GM18861 (cell line): ENCODE data around the gene CACYBP.
A peak's percentile ranks its signal among the peaks of the same experiment; 100 is the strongest.

Experiments
- ATAC-seq: cut with Tn5 transposase; IDR thresholded peaks from one replicate; pipeline ENCODE4 v1.9.1; 2021; ENCODE audit not compliant: unreplicated experiment

The CACYBP gene, protein sequence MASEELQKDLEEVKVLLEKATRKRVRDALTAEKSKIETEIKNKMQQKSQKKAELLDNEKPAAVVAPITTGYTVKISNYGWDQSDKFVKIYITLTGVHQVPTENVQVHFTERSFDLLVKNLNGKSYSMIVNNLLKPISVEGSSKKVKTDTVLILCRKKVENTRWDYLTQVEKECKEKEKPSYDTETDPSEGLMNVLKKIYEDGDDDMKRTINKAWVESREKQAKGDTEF

DNA sequence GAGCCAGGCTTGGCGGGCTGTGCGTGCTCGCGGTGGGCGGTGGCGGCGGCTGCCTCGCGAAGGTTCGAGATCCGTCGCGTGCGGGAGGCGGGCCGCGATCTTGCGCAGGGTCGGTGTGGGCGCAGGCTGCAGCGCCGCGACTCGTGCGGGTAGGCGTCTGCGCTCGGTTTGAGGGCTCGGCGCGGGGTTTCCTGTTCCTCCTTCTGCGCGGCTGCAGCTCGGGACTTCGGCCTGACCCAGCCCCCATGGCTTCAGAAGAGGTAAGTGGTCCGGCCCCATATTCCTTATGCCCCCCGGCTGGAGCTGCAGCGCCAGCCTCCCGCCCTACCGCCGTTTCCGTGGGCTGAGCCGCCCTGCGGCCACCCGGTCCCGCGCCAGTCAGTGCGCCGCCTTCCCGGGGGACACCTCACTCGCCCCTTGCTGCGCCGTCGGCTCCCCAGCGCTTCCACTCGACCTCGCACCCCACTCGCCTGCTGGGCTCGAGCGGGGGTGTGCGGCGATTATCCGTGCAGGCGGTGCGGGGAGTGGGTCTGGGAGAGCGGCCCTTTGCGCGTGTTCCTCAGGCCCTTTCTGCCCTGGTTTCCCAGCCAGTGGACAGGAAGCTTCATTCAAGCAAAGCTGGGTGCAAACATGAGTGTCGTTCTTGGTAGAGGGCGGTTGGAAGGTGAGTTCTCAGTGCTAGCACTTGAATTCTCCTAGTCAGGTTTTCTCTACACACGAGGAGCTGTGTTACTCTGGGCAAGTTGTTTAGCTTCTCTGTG, at the start of gene CACYBP:
Gene CACYBP (plus strand): TSS at position 12 of the 761 bp plus-strand sequence. CDS start 234 bp downstream, at position 246.
- ATAC-seq, result peak; percentile 6

GRCh38 chr1:174953285-174954072, 46.3 kb upstream of the CACYBP start:
- ATAC-seq, result peak; percentile 40

DNA sequence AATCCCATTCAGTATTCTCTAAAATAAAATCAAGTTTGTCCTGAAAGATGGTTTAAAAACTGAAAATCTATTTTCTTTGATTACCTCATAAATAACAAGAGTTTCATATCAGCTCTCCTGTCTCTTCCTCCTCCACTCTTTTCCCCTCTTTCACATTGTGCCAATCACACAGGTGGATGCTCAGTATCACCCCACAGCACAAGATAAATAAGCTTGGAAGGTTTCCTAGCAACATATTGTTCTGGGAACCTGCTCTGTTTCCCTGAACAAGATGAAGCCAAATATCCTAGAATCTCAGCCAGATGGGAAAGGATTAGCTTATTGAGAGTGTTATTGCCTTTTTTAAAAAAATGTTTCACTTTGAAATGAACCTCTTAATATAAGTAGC, 45.7 kb upstream of the CACYBP start:
- peak; percentile 11 for ATAC-seq

GRCh38 chr1:174954671-174955669, 44.8 kb upstream of the CACYBP start:
- no peak for ATAC-seq

DNA sequence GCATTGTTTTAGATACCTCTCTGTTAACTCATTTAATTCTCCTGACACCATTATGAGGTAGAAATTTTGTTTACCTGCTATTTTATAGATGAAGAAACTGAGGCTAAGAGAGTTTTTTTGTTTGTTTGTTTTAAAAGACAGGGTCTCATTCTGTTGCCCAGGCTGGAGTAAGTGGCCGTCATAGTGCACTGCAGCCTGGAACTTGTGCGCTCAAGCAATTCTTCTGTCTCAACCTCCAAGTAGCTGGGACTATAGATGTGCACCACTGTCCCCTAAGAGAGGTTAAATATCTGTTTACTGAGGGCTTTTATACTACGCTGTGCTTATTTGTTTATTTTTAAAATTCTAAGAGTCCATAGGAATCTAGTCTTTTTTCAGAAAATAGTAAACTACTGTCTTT, 43.7 kb upstream of the CACYBP start:
- ATAC-seq, result no peak

DNA sequence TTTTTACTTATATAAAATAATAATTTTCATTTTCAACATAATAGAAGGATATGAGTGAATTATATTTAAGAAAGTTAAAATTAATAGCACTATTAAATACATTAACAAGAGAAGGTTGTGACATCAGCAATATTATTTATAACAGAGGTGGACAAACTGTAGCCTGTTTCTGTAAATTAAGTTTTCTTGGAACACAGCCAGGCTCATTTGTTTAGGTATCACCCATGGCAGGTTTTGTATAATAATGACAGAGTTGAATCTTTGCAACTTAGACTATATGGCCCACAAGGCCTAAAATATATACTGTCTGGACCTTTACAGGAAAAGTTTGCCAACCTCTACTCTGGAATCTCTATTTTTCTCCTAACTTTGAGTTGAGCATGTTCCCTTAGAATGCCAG, 42.8 kb upstream of the CACYBP start:
- no peak for ATAC-seq

- no peak for ATAC-seq
Measured at GRCh38 chr1:174957829-174958228, 41.9 kb upstream of the CACYBP start.

DNA sequence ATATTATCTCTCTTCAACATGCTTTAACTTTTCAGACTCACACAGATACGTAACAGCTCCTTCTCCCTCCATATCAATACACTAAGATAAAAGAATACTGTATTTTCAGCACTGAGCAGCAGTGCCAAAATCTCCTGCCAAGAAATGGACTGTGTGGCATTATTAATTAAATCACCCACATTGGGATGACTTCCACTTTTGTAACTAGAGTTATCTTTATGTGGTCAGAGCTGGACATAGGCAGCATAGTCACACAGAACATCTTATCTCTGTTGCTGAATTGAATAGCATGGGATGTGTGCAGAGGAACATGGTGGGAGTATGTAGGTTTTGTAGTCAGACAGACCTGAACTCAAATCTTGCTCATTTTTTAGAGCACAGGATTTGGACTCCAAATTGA, 41.4 kb upstream of the CACYBP start:
- no peak for ATAC-seq

DNA sequence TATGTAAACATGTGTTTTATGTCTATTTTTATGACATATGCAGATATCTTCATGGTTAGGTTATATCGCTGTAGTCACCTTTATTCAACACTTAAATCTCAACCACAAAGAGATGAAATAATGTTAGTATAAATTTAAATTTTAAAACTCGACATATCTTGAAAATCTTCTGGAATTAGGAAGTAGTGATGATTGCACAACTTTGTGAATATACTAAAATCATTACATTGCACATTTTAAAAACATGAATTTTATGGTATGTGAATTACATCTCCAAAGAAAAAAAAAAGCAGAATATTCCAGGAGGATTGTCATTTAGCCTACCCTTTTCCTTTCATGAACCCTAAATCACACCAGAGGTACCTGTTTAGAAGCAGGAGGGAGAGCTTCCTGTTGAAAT, 39.4 kb upstream of the CACYBP start:
- ATAC-seq, result no peak

- no peak for ATAC-seq
Measured at GRCh38 chr1:174963529-174964125, 36.1 kb upstream of the CACYBP start.

GRCh38 chr1:174964261-174964971, 35.3 kb upstream of the CACYBP start:
- ATAC-seq, result no peak

DNA sequence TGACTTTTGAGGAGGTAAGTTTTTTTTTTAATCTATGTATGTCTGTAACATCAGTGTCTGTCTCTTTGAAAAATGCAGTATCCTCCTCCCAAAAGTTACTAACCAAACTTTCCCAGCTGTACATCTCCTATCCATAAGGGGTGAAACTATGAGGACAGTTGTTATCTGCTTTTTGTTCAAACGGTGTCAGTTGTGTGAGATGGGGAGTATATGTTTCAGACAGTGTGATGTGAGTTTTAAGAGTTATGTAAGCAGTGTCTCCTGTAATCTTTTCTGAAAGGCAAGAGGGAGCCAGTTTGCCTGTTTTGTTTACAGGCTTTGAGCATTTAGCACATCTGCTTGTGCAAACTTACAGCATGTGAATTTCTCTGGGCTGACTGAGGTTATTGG, 34.8 kb upstream of the CACYBP start:
- ATAC-seq, result no peak

DNA sequence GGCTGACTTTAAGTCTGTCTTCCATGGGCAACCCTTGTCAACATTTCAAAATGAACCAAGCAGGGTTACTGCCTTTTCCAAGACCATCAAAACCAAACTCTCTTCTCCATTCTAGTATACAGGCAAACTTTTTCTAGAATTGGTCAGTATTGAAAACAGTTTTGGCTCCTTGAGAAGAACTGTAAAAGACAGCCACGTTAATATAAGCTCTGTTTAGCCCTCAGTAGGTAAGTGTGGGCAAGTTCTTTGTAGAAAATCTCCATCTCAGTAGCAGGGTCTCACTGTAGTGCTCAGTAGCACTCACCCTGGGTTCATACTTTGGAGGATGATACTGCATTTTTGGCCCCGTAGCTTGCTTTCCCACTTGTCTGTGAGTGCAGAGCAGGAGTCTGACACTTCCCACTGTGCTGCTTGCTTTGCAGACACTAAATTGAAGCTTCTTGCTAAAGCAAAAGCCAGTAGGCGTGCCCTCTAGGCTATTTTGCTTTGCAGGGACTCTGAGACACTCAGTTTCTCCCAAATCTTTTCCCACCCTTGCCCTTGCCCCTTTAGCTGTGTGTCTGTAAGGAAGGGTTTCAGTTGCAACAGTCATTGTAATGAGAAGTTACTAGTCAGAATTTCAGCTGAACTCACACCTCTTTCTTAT, 34.3 kb upstream of the CACYBP start:
- ATAC-seq, result no peak

GRCh38 chr1:174966008-174966572, 33.7 kb upstream of the CACYBP start:
- no peak for ATAC-seq

- no peak for ATAC-seq
Measured at GRCh38 chr1:174967845-174968705, 31.7 kb upstream of the CACYBP start.

GRCh38 chr1:174968750-174969244, 30.9 kb upstream of the CACYBP start:
- ATAC-seq, result peak; percentile 64

DNA sequence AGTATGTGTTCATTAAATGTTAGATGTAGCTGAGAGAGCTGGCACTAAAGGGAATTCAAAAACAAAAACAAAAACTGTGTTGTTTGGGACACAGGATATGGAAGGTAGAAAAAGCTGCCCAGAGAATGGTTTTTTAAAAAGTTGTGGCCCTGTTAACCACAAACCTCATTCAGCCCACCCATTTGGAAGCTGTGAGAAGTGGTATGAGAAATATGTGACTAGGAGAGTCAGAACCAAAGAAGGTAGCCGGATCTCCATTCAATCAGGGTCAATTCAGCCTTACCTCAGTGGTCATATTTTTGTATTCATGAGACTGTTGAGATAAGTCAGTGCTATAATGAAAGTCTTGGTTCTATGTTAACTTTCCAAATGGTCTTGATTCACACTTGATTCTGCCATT, 29.8 kb upstream of the CACYBP start:
- ATAC-seq, result no peak

- ATAC-seq, result no peak
Measured at GRCh38 chr1:174971466-174971865, 28.3 kb upstream of the CACYBP start.
